Measurements from ENCODE around the gene EPB41L1.
"Not testable (repeated sequence)": the region's sequence is repeated elsewhere in the genome, so short reads cannot be mapped to it uniquely, and the experiment has no call there.

Gene EPB41L1

GRCh38 chr20:36121981-36122930, 32.3 kb upstream of the EPB41L1 start:
- no peak for DNase-seq
- in situ Hi-C loops (cut with HindIII; ENCODE audit: low pct_ligation_motif_present, low pct_unique_long_range_greater_than_20kb, low sequenced_read_pairs): no loop called here

- DNase-seq: no peak
- in situ Hi-C loops (cut with HindIII; ENCODE audit: low pct_ligation_motif_present, low pct_unique_long_range_greater_than_20kb, low sequenced_read_pairs): no loop called here
These were observed 31.6 kb upstream of the EPB41L1 start for GRCh38 chr20:36122931-36123288.

- DNase-seq: no peak
- in situ Hi-C loops (cut with HindIII; ENCODE audit: low pct_ligation_motif_present, low pct_unique_long_range_greater_than_20kb, low sequenced_read_pairs): loop anchor here (25.0 kb wide), 1 partner anchor 138 kb away; no protein-coding TSS in a partner anchor
These were observed 29.4 kb upstream of the EPB41L1 start for GRCh38 chr20:36125097-36125496.

GRCh38 chr20:36126836-36127527, 27.6 kb upstream of the EPB41L1 start:
- in situ Hi-C loops (cut with HindIII; ENCODE audit: low pct_ligation_motif_present, low pct_unique_long_range_greater_than_20kb, low sequenced_read_pairs): loop anchor here (25.0 kb wide), 1 partner anchor 140 kb away; no protein-coding TSS in a partner anchor
- DNase-seq: no peak

GRCh38 chr20:36128463-36129159, 25.9 kb upstream of the EPB41L1 start:
- peak; percentile 70 for DNase-seq
- in situ Hi-C loops (cut with HindIII; ENCODE audit: low pct_ligation_motif_present, low pct_unique_long_range_greater_than_20kb, low sequenced_read_pairs): loop anchor here (25.0 kb wide), 1 partner anchor 141 kb away; no protein-coding TSS in a partner anchor

GRCh38 chr20:36129160-36129543, 25.4 kb upstream of the EPB41L1 start:
- DNase-seq: no peak
- in situ Hi-C loops (cut with HindIII; ENCODE audit: low pct_ligation_motif_present, low pct_unique_long_range_greater_than_20kb, low sequenced_read_pairs): loop anchor here (25.0 kb wide), 1 partner anchor 142 kb away; no protein-coding TSS in a partner anchor

- DNase-seq: no peak
- in situ Hi-C loops (cut with HindIII; ENCODE audit: low pct_ligation_motif_present, low pct_unique_long_range_greater_than_20kb, low sequenced_read_pairs): loop anchor here (25.0 kb wide), 1 partner anchor 143 kb away; no protein-coding TSS in a partner anchor
These were observed 24.1 kb upstream of the EPB41L1 start for GRCh38 chr20:36130390-36130789.

- in situ Hi-C loops (cut with HindIII; ENCODE audit: low pct_ligation_motif_present, low pct_unique_long_range_greater_than_20kb, low sequenced_read_pairs): loop anchor here (25.0 kb wide), 1 partner anchor 146 kb away; no protein-coding TSS in a partner anchor
These were observed 21.7 kb upstream of the EPB41L1 start for GRCh38 chr20:36132802-36133211.

GRCh38 chr20:36133821-36134220, 20.7 kb upstream of the EPB41L1 start:
- in situ Hi-C loops (cut with HindIII; ENCODE audit: low pct_ligation_motif_present, low pct_unique_long_range_greater_than_20kb, low sequenced_read_pairs): loop anchor here (25.0 kb wide), 1 partner anchor 147 kb away; no protein-coding TSS in a partner anchor
- DNase-seq: no peak

More at GRCh38 chr20:36132802-36133211, 21.7 kb upstream of the EPB41L1 start:
- DNase-seq: no peak

- in situ Hi-C loops (cut with HindIII; ENCODE audit: low pct_ligation_motif_present, low pct_unique_long_range_greater_than_20kb, low sequenced_read_pairs): loop anchor here (25.0 kb wide), 1 partner anchor 148 kb away; no protein-coding TSS in a partner anchor
- DNase-seq: no peak
These were observed 19.4 kb upstream of the EPB41L1 start for GRCh38 chr20:36135159-36135558.

- in situ Hi-C loops (cut with HindIII; ENCODE audit: low pct_ligation_motif_present, low pct_unique_long_range_greater_than_20kb, low sequenced_read_pairs): loop anchor here (25.0 kb wide), 1 partner anchor 149 kb away; no protein-coding TSS in a partner anchor
- no peak for DNase-seq
These were observed 18.7 kb upstream of the EPB41L1 start for GRCh38 chr20:36135821-36136220.

GRCh38 chr20:36137313-36137712, 17.2 kb upstream of the EPB41L1 start:
- DNase-seq: not testable (repeated sequence)
- in situ Hi-C loops (cut with HindIII; ENCODE audit: low pct_ligation_motif_present, low pct_unique_long_range_greater_than_20kb, low sequenced_read_pairs): loop anchor here (25.0 kb wide), 1 partner anchor 150 kb away; no protein-coding TSS in a partner anchor

GRCh38 chr20:36141310-36141709, 13.2 kb upstream of the EPB41L1 start:
- DNase-seq: no peak
- in situ Hi-C loops (cut with HindIII; ENCODE audit: low pct_ligation_motif_present, low pct_unique_long_range_greater_than_20kb, low sequenced_read_pairs): loop anchor here (25.0 kb wide), 1 partner anchor 154 kb away; no protein-coding TSS in a partner anchor

- DNase-seq: peak; percentile 44
- in situ Hi-C loops (cut with HindIII; ENCODE audit: low pct_ligation_motif_present, low pct_unique_long_range_greater_than_20kb, low sequenced_read_pairs): loop anchor here (25.0 kb wide), 1 partner anchor 157 kb away; no protein-coding TSS in a partner anchor
These were observed 10.2 kb upstream of the EPB41L1 start for GRCh38 chr20:36144336-36144735.

- DNase-seq: peak; percentile 62
- in situ Hi-C loops (cut with HindIII; ENCODE audit: low pct_ligation_motif_present, low pct_unique_long_range_greater_than_20kb, low sequenced_read_pairs): loop anchor here (25.0 kb wide), 1 partner anchor 159 kb away; no protein-coding TSS in a partner anchor
These were observed 8.4 kb upstream of the EPB41L1 start for GRCh38 chr20:36145877-36146707.

- in situ Hi-C loops (cut with HindIII; ENCODE audit: low pct_ligation_motif_present, low pct_unique_long_range_greater_than_20kb, low sequenced_read_pairs): loop anchor here (25.0 kb wide), 1 partner anchor 160 kb away; no protein-coding TSS in a partner anchor
- no peak for DNase-seq
These were observed 6.8 kb upstream of the EPB41L1 start for GRCh38 chr20:36147690-36148089.

GRCh38 chr20:36148439-36148838, 6.1 kb upstream of the EPB41L1 start:
- no peak for DNase-seq

More at GRCh38 chr20:36148439-36148838, 6.1 kb upstream of the EPB41L1 start:
- in situ Hi-C loops (cut with HindIII; ENCODE audit: low pct_ligation_motif_present, low pct_unique_long_range_greater_than_20kb, low sequenced_read_pairs): loop anchor here (25.0 kb wide), 1 partner anchor 161 kb away; no protein-coding TSS in a partner anchor

Data from ACHN (cell line).